C4-2B (cell line): ENCODE results near the gene GNAL.
"Not testable (repeated sequence)": the region's sequence is repeated elsewhere in the genome, so short reads cannot be mapped to it uniquely, and the experiment has no call there.

Experiments used
- H3K27ac ChIP-seq: fragments of 450-650 bp; 2 replicates; pipeline ENCODE4 v1.5.1; 2017
- CTCF ChIP-seq: fragments of 450-650 bp; conservative IDR thresholded peaks from 2 replicates; pipeline ENCODE4 v1.5.1; 2017; ENCODE audit warnings: mild to moderate bottlenecking
- ZFX ChIP-seq: fragments of 450-650 bp; IDR thresholded peaks from 2 replicates; pipeline ENCODE4 v1.6.1; 2017

The GNAL gene

DNA sequence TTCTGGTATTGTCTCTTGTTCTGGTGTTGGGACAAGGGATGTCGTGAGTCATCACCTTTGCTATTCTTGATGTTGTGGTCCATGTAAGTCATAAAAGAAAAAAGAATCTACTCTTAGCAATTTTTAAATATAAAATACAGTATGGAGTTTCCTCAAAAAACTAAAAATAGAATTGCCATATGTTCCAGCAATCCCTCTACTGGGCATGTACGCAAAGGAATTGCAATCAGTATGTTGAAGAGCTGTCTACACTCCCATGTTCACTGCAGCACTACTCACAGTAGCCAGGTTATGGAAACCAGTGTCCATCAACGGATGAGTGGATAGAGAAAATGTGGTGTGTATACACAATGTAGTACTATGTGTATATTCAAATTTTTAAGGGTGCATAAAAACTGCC, 10.9 kb upstream of the GNAL start:
- H3K27ac ChIP-seq = no peak overlapping the region
- TF ChIP-seq ZFX (no peak), CTCF (no peak)

GRCh38 chr18:11689669-11690565, 853 bp downstream of the GNAL start:
- TF ChIP-seq CTCF (no peak), ZFX (peak; percentile 42; the same call in 1 of the 2 replicates)
- H3K27ac ChIP-seq = peak overlapping the region; percentile 39

- not testable (repeated sequence) for H3K27ac ChIP-seq
These were observed 1.6 kb downstream of the GNAL start for GRCh38 chr18:11690660-11691059.

- no peak for TF ChIP-seq CTCF
- TF ChIP-seq ZFX = no peak
- peak overlapping the region; percentile 23 for H3K27ac ChIP-seq
These were observed 6.7 kb downstream of the GNAL start for GRCh38 chr18:11695736-11696135.

GRCh38 chr18:11696451-11696850, 7.4 kb downstream of the GNAL start:
- TF ChIP-seq ZFX = no peak
- TF ChIP-seq CTCF = no peak
- peak overlapping the region; percentile 54 for H3K27ac ChIP-seq

DNA sequence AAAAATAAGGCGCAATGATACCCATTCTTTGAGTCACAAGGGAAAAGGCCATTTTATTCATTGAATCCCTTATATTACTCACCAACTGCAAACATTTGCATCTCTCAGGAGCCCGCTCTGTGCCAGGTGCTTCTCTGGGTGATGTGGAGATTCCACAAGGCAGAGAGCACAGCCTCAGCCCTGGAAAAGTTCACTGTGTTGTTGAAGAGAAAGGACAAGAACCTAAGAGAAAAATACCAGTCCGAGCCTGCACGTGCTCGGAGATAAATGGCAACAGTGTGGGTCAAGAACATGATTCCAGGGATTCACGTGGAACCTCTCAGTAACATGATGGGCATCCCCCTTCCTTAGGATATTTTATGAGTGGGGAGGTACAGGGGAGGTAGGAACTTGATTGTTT, 11.8 kb downstream of the GNAL start:
- no peak overlapping the region for H3K27ac ChIP-seq
- TF ChIP-seq CTCF (no peak), ZFX (no peak)

GRCh38 chr18:11710578-11710977, 21.5 kb downstream of the GNAL start:
- no peak overlapping the region for H3K27ac ChIP-seq
- TF ChIP-seq ZFX (no peak), CTCF (no peak)

DNA sequence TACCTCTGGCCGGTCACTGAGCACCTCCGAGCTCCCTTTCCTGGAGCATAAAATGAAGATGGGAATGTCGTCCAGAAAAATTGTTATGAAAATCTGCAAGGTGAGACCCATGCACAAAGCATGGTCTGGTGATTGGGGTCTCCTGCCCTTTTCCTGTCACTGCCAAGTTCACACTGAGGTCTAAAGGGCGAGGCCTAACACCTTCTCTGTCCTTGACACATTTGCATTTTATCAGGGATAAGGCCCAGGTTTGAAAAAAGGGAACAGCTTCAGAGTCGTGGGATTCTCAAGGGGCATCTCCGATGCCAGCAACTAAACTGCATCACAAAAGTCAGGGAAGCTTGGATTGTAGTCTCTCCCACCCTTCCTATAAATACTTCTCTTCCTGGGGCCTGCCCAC, 24.7 kb downstream of the GNAL start:
- no peak overlapping the region for H3K27ac ChIP-seq
- no peak for TF ChIP-seq ZFX
- TF ChIP-seq CTCF = no peak
